Upper lobe of left lung (tissue), 4 donors: Measurements from ENCODE around the gene ADSL.

Experiments
- EP300 ChIP-seq, 4 donors: sonication (generic); formaldehyde crosslinking; IDR thresholded peaks; one replicate each; pipeline ENCODE4 v1.5.1; 2017; ENCODE audit warnings: antibody characterized with exemption in 4 of 4, control low read depth in 2 of 4
- POLR2A ChIP-seq, 4 donors: fragments of 450-650 bp; IDR thresholded peaks; one replicate each; pipeline ENCODE4 v1.5.1; 2016 to 2017; ENCODE audit warnings: antibody characterized with exemption in 4 of 4, mild to moderate bottlenecking in 2 of 4
- POLR2AphosphoS5 ChIP-seq, 2 donors: sonication (generic); formaldehyde crosslinking; IDR thresholded peaks; one replicate each; pipeline ENCODE4 v1.5.1; 2017; ENCODE audit warnings: antibody characterized with exemption in 2 of 2
- TF ChIP-seq, protein P1 (sequence below), 6 experiments: fragments of 450-650 bp in 4 of 6; fragments of 200-600 bp in 2 of 6; sonication (generic) in 2 of 6; IDR thresholded peaks; one replicate each; pipeline ENCODE4 v1.5.1; 2016 to 2019; ENCODE audit warnings: antibody characterized with exemption in 6 of 6

DNA sequence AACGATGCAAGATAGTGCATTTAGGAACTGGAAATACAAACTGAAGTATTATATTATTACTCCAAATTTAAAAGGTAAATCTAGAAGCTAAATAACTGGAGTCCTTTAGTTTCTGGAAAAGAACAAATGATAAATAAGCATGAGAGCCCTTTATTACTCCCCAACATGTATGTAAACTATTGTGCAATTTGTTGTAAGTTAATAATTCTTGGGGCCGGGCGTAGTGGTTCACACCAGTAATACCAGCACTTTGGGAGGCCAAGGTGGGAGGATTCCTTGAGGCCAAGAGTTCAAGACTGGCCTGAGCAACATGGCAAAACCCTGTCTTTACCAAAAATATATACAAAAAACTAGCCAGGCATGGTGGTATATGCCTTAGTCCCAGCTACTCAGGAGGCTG lies 35.2 kb downstream of the ADSL start:
- TF ChIP-seq POLR2A (IDR thresholded peaks at IDR 0.05), result no peak
- TF ChIP-seq, protein P1, sequence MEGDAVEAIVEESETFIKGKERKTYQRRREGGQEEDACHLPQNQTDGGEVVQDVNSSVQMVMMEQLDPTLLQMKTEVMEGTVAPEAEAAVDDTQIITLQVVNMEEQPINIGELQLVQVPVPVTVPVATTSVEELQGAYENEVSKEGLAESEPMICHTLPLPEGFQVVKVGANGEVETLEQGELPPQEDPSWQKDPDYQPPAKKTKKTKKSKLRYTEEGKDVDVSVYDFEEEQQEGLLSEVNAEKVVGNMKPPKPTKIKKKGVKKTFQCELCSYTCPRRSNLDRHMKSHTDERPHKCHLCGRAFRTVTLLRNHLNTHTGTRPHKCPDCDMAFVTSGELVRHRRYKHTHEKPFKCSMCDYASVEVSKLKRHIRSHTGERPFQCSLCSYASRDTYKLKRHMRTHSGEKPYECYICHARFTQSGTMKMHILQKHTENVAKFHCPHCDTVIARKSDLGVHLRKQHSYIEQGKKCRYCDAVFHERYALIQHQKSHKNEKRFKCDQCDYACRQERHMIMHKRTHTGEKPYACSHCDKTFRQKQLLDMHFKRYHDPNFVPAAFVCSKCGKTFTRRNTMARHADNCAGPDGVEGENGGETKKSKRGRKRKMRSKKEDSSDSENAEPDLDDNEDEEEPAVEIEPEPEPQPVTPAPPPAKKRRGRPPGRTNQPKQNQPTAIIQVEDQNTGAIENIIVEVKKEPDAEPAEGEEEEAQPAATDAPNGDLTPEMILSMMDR (IDR thresholded peaks at IDR 0.05), result no peak
- TF ChIP-seq EP300 (IDR thresholded peaks at IDR 0.05), result no peak
- TF ChIP-seq POLR2AphosphoS5 (IDR thresholded peaks at IDR 0.05), result no peak
